NCI-H524 treated with DMSO at 0.1 percent for 48 hours (cell line): ENCODE data around the gene ALK.

Experiments
- DNase-seq: peaks from one replicate; lab custom pipeline; 2025; lab: John Stamatoyannopoulos, UW

The ALK gene

GRCh38 chr2:29448096-29448688 is 473.2 kb downstream of the ALK start:
- DNase-seq, result no peak

- DNase-seq, result no peak
These were observed 473.9 kb downstream of the ALK start for GRCh38 chr2:29447513-29447912.

DNA sequence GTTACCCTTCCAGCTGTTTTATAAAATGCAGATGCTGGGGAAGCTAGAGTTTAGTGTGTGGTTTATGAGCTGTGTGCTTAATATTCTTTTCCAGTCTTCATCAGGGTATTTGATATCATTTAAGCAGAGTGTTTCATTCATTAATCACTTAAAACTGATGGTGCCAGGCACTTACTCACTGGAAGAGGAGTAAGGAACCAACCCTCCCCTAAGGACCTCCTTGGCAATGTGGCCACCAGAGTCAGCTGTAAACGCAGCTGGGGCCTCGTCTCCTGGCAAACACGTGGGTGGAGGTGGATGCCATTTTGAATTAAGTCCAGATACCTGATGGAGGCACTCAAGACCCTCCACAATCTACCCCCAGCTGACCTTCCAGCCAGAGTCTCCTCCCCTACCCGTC is 474.5 kb downstream of the ALK start:
- DNase-seq, result no peak

GRCh38 chr2:29444150-29444549 is 477.2 kb downstream of the ALK start:
- no peak for DNase-seq

- no peak for DNase-seq
These were observed 477.8 kb downstream of the ALK start for GRCh38 chr2:29443627-29444026.

GRCh38 chr2:29443151-29443550 is 478.2 kb downstream of the ALK start:
- DNase-seq, result peak; percentile 96

- DNase-seq, result no peak
These were observed 480.3 kb downstream of the ALK start for GRCh38 chr2:29440921-29441623.

GRCh38 chr2:29433920-29434319 is 487.5 kb downstream of the ALK start:
- no peak for DNase-seq

- no peak for DNase-seq
These were observed 488.3 kb downstream of the ALK start for GRCh38 chr2:29433128-29433527.

DNA sequence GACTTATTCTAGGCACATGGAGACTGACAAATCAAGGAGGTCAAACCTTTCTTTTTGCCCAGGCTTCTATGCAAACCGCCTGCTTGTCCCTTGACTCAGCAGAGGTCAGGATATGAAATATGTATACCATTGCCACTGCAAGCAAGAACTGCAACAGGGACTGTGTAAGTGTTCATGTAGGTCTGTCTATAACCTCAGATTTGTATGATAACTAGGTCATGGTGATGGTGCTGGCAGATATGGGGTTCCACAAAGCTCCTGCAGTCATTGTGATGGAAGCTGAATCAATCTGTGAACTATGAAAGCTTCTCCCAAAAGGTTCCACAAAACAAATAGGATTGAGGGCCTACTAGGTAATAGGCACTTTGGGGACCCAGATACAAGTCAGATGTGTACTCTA is 489.9 kb downstream of the ALK start:
- DNase-seq, result no peak

GRCh38 chr2:29430382-29431112 is 490.8 kb downstream of the ALK start:
- no peak for DNase-seq

DNA sequence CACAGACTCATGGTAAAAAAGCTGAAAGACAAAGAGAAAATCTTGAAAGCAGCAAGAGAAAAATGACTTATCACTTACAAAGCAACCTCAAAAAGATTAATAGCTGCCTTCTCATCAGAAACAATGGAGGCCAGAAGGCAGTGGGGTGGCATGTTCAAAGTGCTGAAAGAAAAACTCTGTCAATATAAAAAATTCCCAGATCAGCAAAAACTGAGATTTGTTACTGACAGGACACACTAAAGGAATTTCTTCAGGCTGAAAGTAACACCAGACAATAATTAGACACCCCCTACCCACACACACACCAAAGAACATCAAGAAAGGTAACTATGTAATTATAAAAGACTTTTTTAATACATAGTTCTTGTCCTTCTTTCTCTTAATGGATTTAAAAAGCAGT is 495.0 kb downstream of the ALK start:
- DNase-seq, result no peak

- no peak for DNase-seq
These were observed 495.5 kb downstream of the ALK start for GRCh38 chr2:29425866-29426265.

DNA sequence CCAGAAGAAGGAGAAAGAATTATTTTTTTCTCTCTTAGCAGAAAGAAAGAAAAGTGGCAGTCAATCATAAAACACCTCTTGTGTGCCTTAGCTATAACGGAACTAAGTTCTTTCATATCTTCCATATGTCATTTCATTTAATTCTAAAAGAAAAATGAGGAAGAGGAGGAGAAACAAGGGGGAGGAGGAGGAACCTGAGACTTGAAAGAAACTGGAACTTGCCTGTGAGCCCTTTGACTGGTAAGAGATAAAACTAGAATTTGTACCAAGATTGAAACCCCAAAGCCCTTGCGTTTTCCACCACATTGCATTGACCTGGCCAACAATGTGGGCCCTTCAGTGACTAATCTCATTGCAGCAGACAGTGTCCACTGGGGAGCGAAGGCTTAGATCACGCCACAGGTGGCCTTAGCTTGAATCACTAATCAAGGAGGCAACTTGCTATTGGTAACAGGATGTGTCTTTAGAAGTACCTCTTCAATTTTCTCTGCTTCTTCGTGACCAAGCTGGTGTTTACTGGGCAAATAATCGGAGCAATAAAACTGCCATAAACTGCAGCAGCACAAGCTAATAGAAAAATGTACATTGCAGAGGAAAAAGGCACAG is 498.2 kb downstream of the ALK start:
- DNase-seq, result no peak

GRCh38 chr2:29420999-29421782 is 500.2 kb downstream of the ALK start:
- DNase-seq, result no peak

- DNase-seq, result no peak
These were observed 500.9 kb downstream of the ALK start for GRCh38 chr2:29420464-29420863.

DNA sequence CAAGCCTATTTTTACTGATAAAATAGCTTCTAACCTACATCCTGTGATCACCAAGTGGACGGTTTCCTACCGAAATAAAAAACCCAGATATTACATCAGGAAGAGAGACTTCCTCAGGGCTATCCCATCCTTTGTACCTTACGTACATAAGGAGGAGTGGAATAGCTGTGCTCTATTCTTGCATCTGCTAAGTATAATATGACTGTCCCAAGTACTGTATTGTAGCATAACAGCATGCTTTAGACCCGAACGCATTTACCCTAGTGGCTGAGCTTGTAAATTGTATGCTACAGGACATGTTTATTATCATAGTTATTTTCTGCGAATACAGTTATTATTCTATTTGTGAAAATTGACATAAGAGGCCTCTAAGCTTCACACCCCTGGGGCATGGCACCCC is 503.8 kb downstream of the ALK start:
- DNase-seq, result no peak

DNA sequence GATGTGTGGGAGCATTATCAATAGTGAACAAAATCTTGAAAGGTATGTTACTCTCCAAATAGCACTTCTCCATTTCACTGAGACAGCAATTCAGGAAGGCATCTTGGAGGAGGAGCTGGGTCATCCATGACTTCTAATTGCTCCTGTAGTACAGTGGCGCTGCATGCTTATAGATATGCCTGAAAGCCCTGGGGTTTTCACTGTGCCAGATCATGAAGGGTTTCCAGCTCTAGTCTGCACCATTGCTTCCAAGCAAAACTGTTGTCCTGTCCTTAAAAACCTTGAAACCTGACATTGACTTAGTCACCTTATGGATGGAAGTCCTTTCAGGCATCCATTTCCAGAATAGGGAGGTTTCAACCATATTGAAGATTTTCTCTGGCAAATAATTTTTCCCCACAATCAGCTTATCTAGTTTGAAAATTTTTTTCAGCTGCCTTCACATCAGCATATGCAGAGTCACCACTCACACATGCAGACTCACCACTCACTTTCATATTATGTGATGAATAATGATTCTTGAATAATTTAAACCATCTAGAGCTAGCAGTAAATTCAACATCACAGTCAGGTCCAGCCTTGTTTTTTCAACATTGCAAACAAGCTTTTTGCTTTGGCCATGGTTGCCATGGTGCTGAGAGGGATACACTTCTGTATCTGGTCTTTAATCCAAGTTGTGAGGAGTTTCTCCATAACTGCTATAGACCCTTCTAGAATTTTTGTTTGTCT is 509.0 kb downstream of the ALK start:
- DNase-seq, result no peak

DNA sequence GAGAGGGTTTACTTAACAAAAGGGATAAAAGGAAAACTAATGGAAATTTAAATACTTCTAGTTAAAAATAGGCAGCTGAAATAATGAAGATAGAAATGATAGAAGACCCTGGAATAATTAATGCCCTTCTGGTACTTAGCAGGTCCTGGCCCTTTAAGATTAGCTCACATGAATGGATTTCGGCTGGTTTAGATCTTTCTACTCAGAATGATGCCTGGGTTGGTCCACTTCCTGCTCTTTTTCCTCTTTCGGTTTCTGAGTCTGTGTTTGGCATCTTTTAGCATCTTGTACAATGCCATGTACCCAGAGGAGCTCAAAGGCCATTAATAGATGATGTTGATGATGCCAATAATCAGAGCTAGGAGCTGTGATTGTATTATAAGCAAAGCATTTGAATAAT is 515.7 kb downstream of the ALK start:
- no peak for DNase-seq

- DNase-seq, result no peak
These were observed 516.1 kb downstream of the ALK start for GRCh38 chr2:29405266-29405665.

- DNase-seq, result no peak
These were observed 519.4 kb downstream of the ALK start for GRCh38 chr2:29401994-29402393.
